Trophoblast cell (in vitro differentiated cells and primary cell): ENCODE results near the gene SRSF2.
"Not testable (repeated sequence)": the region's sequence is repeated elsewhere in the genome, so short reads cannot be mapped to it uniquely, and the experiment has no call there.

ENCODE experiments used
- DNase-seq, 2 donors: peaks; one replicate each; pipeline ENCODE4 v3.0.0-alpha.2; 2016
- H2AFZ ChIP-seq: 2 replicates; pipeline ENCODE4 v1.6.1; 2013; ENCODE audit warnings: low read length, moderate library complexity, mild to moderate bottlenecking; ENCODE audit not compliant: insufficient read depth, poor library complexity
- H2AK5ac ChIP-seq: 2 replicates; pipeline ENCODE4 v1.6.1; 2013; ENCODE audit warnings: mild to moderate bottlenecking, low read length
- H2BK120ac ChIP-seq: 2 replicates; pipeline ENCODE4 v1.6.1; 2013; ENCODE audit warnings: low read length, mild to moderate bottlenecking, moderate library complexity; ENCODE audit not compliant: insufficient read depth, poor library complexity
- H2BK12ac ChIP-seq: 2 replicates; pipeline ENCODE4 v1.6.1; 2013; ENCODE audit warnings: mild to moderate bottlenecking, low read length, moderate library complexity
- H2BK5ac ChIP-seq: 2 replicates; pipeline ENCODE4 v1.6.1; 2013; ENCODE audit warnings: low read length, low read depth, moderate library complexity, mild to moderate bottlenecking; ENCODE audit not compliant: poor library complexity
- H3K14ac ChIP-seq: 2 replicates; pipeline ENCODE4 v1.6.1; 2013; ENCODE audit warnings: mild to moderate bottlenecking, low read length
- H3K18ac ChIP-seq: 2 replicates; pipeline ENCODE4 v1.6.1; 2013; ENCODE audit warnings: mild to moderate bottlenecking, low read length
- H3K23ac ChIP-seq: 2 replicates; pipeline ENCODE4 v1.6.1; 2013; ENCODE audit warnings: low read length
- H3K27ac ChIP-seq: 2 replicates; pipeline ENCODE4 v1.5.1; 2013; ENCODE audit warnings: low read depth, mild to moderate bottlenecking, inconsistent platforms, low read length, moderate library complexity
- H3K27me3 ChIP-seq: 2 replicates; pipeline ENCODE4 v1.6.1; 2013; ENCODE audit warnings: inconsistent platforms, mild to moderate bottlenecking, low read length, moderate library complexity; ENCODE audit not compliant: insufficient read depth
- H3K36me3 ChIP-seq, 2 experiments: 1 replicate in 1 of 2; 2 replicates in 1 of 2; pipeline ENCODE4 v1.6.1; 2013; ENCODE audit warnings: low read length in 2 of 2, mild to moderate bottlenecking in 2 of 2, moderate library complexity in 1 of 2; ENCODE audit not compliant: insufficient read depth in 2 of 2, control insufficient read depth in 1 of 2
- H3K4ac ChIP-seq: 2 replicates; pipeline ENCODE4 v1.6.1; 2013; ENCODE audit warnings: low read depth, mild to moderate bottlenecking, low read length, moderate library complexity
- H3K4me1 ChIP-seq, 2 experiments: 1 replicate in 1 of 2; 2 replicates in 1 of 2; pipeline ENCODE4 v1.6.1; 2013; ENCODE audit warnings: low read length in 2 of 2, mild to moderate bottlenecking in 2 of 2, moderate library complexity in 1 of 2; ENCODE audit not compliant: insufficient read depth in 2 of 2, control insufficient read depth in 1 of 2
- H3K4me2 ChIP-seq: 2 replicates; pipeline ENCODE4 v1.6.1; 2013; ENCODE audit warnings: inconsistent platforms, mild to moderate bottlenecking, low read length, moderate library complexity
- H3K4me3 ChIP-seq: 2 replicates; pipeline ENCODE4 v1.5.1; 2013; ENCODE audit warnings: mild to moderate bottlenecking, low read depth, low read length, inconsistent platforms
- H3K79me1 ChIP-seq: one replicate; pipeline ENCODE4 v1.6.1; 2013; ENCODE audit warnings: low read length
- H3K79me2 ChIP-seq: 2 replicates; pipeline ENCODE4 v1.6.1; 2013; ENCODE audit warnings: low read length, mild to moderate bottlenecking; ENCODE audit not compliant: control insufficient read depth, insufficient read depth, poor library complexity
- H3K9ac ChIP-seq: 2 replicates; pipeline ENCODE4 v1.6.1; 2013; ENCODE audit warnings: mild to moderate bottlenecking, low read length
- H3K9me3 ChIP-seq: 2 replicates; pipeline ENCODE4 v1.6.1; 2013; ENCODE audit warnings: low read depth, mild to moderate bottlenecking, control low read depth, inconsistent platforms, low read length; ENCODE audit not compliant: insufficient read depth
- H4K12ac ChIP-seq: 2 replicates; pipeline ENCODE4 v1.6.1; 2013; ENCODE audit warnings: low read depth, mild to moderate bottlenecking, low read length, moderate library complexity
- H4K8ac ChIP-seq: 2 replicates; pipeline ENCODE4 v1.6.1; 2013; ENCODE audit warnings: low read depth, mild to moderate bottlenecking, low read length, moderate library complexity
- H4K91ac ChIP-seq: one replicate; pipeline ENCODE4 v1.6.1; 2013; ENCODE audit warnings: low read depth, mild to moderate bottlenecking, low read length, moderate library complexity
- WGBS: extraction: QIAGEN DNeasy Blood & Tissue Kit; methylation state at CpG from one replicate; pipeline ENCODE4 v1.1.7; 2013; ENCODE audit warnings: missing lambda C conversion rate; ENCODE audit not compliant: insufficient read length, insufficient coverage; ENCODE audit errors: extremely low coverage; 5-methylcytosine and 5-hydroxymethylcytosine counted together

The SRSF2 gene

DNA sequence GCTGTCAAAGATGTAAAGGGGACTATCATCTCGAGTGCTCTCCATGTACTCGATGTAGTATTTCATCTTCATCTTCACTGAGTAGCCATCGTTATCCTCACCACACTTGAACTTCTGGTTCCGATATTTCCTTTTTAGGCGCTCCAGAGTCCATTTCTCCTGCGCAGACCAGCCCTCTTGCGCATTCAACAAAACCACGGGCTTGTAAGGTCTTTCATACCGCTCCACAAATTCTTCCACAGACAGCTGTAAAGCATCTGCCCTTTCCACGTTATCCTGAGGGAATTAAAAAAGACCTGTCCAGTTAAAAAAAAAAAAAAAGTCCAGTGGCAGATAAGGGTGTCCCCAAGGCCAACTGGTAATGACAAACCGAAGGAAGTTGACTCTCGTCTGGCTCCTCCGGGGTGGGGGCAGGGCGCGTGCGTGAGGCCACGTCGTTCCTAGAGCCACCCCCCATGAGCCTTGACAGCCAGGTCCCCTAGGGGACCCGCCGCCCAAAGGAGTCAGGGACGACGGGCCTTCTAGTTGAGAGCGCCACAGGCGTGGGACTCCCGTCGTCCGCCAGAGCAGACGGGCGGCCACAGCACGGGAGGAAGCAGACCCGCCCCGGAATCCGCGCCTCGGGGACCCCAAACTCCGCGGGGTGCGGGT is 11.4 kb downstream of the SRSF2 start:
- peak in 1 of 2 donors; percentile 62 for DNase-seq
- Histone ChIP-seq H3K9me3 (no peaks in the 10 kb centered on the region), H3K36me3 (peaks cover 27 to 31% of the 10 kb centered on the region in 2 experiments), H3K14ac (peak overlapping the region; percentile 14), H3K23ac (no peak overlapping the region), H2AK5ac (no peak overlapping the region), H3K79me1 (peaks cover 11% of the 10 kb centered on the region), H3K4me2 (peak overlapping the region; percentile 86), H3K4me3 (peak overlapping the region; percentile 86), H3K9ac (peak overlapping the region; percentile 64), H4K91ac (peak overlapping the region; percentile 86), H2AFZ (peak overlapping the region; percentile 63), H2BK12ac (no peak overlapping the region), H2BK5ac (peak overlapping the region; percentile 0), H4K8ac (peak overlapping the region; percentile 69), H3K4ac (peak overlapping the region; percentile 82), H3K27ac (peak overlapping the region; percentile 42), H3K79me2 (peaks cover 6% of the 10 kb centered on the region), H4K12ac (peak overlapping the region; percentile 0), H2BK120ac (peak overlapping the region; percentile 5), H3K27me3 (no peaks in the 10 kb centered on the region), H3K4me1 (no peaks in the 10 kb centered on the region), H3K18ac (peak overlapping the region; percentile 2)
- WGBS = no CpG with 5 or more reads among the region's 38 CpGs

DNA sequence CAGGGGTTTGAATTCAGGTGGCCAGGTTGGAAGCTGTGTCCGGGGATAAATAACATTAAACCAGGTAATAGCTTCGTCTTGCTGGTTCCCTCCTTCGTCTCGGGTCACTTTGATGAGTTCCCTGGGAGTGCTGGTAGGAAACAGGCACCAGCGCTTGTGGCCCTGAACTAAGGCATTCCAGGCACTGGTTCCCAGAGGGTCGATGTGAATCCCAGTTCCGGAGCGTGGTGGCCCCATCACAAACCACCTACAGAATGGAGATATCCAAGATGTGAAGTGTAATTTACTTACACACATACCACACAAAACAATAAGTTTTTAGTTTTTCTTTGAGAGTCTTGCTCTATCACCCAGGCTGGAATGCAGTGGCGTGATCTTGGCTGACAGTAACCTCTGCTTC is 13.3 kb downstream of the SRSF2 start:
- H3K79me2 ChIP-seq = peaks cover 6% of the 10 kb centered on the region
- no peak overlapping the region for H3K27ac ChIP-seq
- no CpG with 5 or more reads among the region's 9 CpGs for WGBS
- no peak overlapping the region for H3K18ac ChIP-seq
- peaks cover 39 to 49% of the 10 kb centered on the region in 2 experiments for H3K36me3 ChIP-seq
- H2AFZ ChIP-seq = no peak overlapping the region
- H2BK12ac ChIP-seq = no peak overlapping the region
- no peak overlapping the region for H3K23ac ChIP-seq
- H4K8ac ChIP-seq = no peak overlapping the region
- H4K91ac ChIP-seq = no peak overlapping the region
- no peak overlapping the region for H3K4ac ChIP-seq
- no peaks in the 10 kb centered on the region for H3K27me3 ChIP-seq
- no peak overlapping the region for H3K14ac ChIP-seq
- no peak overlapping the region for H3K4me3 ChIP-seq
- no peaks in the 10 kb centered on the region for H3K4me1 ChIP-seq
- peaks cover 11% of the 10 kb centered on the region for H3K79me1 ChIP-seq
- no peak for DNase-seq
- H2BK5ac ChIP-seq = no peak overlapping the region
- H2BK120ac ChIP-seq = no peak overlapping the region
- no peak overlapping the region for H2AK5ac ChIP-seq
- H3K9me3 ChIP-seq = no peaks in the 10 kb centered on the region
- H3K4me2 ChIP-seq = no peak overlapping the region
- H3K9ac ChIP-seq = no peak overlapping the region
- H4K12ac ChIP-seq = no peak overlapping the region

DNA sequence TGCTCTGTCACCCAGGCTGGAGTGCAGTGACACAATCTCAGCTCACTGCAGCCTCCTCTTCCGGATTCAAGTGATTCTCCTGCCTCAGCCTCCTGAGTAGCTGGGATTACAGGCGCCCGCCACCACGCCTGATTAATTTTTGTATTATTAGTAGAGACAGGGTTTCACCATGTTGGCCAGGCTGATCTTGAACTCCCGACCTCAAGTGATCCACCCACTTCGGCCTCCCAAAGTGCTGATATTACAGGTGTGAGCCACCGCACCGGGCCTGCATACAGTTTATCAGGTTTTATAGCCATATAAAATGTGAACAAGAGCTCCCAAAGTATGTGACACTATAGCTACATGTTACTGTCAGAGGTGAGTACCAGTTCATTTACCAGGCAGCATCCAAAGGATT is 14.2 kb downstream of the SRSF2 start:
- H3K9ac ChIP-seq, H3K9me3 ChIP-seq, H3K27ac ChIP-seq, H3K14ac ChIP-seq, H4K8ac ChIP-seq, H2BK12ac ChIP-seq, H3K27me3 ChIP-seq, H3K4me2 ChIP-seq, DNase-seq, H4K91ac ChIP-seq, H2AFZ ChIP-seq, H3K79me2 ChIP-seq, H3K4ac ChIP-seq, H3K18ac ChIP-seq, H2AK5ac ChIP-seq, H4K12ac ChIP-seq, H3K4me1 ChIP-seq, H2BK120ac ChIP-seq, H3K4me3 ChIP-seq, H2BK5ac ChIP-seq, H3K23ac ChIP-seq: not testable (repeated sequence)
- Histone ChIP-seq H3K79me1 (peaks cover 11% of the 10 kb centered on the region), H3K36me3 (peaks cover 47 to 57% of the 10 kb centered on the region in 2 experiments)
- no CpG with 5 or more reads among the region's 8 CpGs for WGBS

DNA sequence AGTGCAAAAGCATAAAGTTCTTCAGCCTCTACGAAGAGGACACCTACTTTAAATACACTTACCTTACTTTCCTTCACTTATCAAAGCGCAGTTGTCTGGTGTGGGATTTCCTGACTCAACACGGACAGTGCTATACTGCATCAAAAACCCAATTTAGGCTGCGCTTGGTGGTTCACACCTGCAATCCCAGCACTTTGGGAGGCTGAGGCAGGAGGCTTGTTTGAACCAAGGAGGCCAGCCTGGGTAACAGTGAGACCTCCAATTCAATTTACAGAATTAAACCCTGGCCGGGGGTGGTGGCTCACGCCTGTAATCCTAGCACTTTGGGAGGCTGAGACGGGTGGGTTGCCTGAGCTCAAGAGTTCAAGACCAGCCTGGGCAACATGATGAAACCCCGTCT is 14.9 kb downstream of the SRSF2 start:
- no peak overlapping the region for H3K4me3 ChIP-seq

More for the DNA sequence above, 14.9 kb downstream of the SRSF2 start:
- H3K79me1 ChIP-seq = peaks cover 11% of the 10 kb centered on the region
- no peak overlapping the region for H2AFZ ChIP-seq
- H2BK5ac ChIP-seq = no peak overlapping the region
- H4K12ac ChIP-seq = no peak overlapping the region
- H3K14ac ChIP-seq = no peak overlapping the region
- no peak overlapping the region for H3K23ac ChIP-seq
- H2BK120ac ChIP-seq = no peak overlapping the region
- H3K4ac ChIP-seq = no peak overlapping the region
- H3K27ac ChIP-seq = no peak overlapping the region
- H4K91ac ChIP-seq = no peak overlapping the region
- H4K8ac ChIP-seq = no peak overlapping the region
- no peak overlapping the region for H3K18ac ChIP-seq
- no peaks in the 10 kb centered on the region for H3K27me3 ChIP-seq
- H2AK5ac ChIP-seq = no peak overlapping the region
- no peak overlapping the region for H2BK12ac ChIP-seq
- peaks cover 47 to 59% of the 10 kb centered on the region in 2 experiments for H3K36me3 ChIP-seq
- H3K4me2 ChIP-seq = no peak overlapping the region
- peaks cover 6% of the 10 kb centered on the region for H3K79me2 ChIP-seq
- H3K9me3 ChIP-seq = no peaks in the 10 kb centered on the region
- no peaks in the 10 kb centered on the region for H3K4me1 ChIP-seq
- WGBS = no CpG with 5 or more reads among the region's 8 CpGs
- H3K9ac ChIP-seq = no peak overlapping the region
- DNase-seq = no peak
